Measurements from ENCODE around the gene MFAP2.

The MFAP2 gene

GRCh38 chr1:16961297-16962133 lies 18.9 kb downstream of the MFAP2 start:
- TF ChIP-seq, protein P1, sequence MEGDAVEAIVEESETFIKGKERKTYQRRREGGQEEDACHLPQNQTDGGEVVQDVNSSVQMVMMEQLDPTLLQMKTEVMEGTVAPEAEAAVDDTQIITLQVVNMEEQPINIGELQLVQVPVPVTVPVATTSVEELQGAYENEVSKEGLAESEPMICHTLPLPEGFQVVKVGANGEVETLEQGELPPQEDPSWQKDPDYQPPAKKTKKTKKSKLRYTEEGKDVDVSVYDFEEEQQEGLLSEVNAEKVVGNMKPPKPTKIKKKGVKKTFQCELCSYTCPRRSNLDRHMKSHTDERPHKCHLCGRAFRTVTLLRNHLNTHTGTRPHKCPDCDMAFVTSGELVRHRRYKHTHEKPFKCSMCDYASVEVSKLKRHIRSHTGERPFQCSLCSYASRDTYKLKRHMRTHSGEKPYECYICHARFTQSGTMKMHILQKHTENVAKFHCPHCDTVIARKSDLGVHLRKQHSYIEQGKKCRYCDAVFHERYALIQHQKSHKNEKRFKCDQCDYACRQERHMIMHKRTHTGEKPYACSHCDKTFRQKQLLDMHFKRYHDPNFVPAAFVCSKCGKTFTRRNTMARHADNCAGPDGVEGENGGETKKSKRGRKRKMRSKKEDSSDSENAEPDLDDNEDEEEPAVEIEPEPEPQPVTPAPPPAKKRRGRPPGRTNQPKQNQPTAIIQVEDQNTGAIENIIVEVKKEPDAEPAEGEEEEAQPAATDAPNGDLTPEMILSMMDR (IDR thresholded peaks at IDR 0.05; ENCODE audit: insufficient read depth, missing control alignments): no peak
- FAIRE-seq: no peak
- no peak for DNase-seq (ENCODE audit: insufficient read length, low spot score)

GRCh38 chr1:16960560-16961296 lies 19.7 kb downstream of the MFAP2 start:
- no peak for DNase-seq (ENCODE audit: insufficient read length, low spot score)
- TF ChIP-seq, protein P1 (IDR thresholded peaks at IDR 0.05; ENCODE audit: insufficient read depth, missing control alignments): no peak
- no peak for FAIRE-seq

GRCh38 chr1:16958475-16958874 lies 21.9 kb downstream of the MFAP2 start:
- no peak for DNase-seq (ENCODE audit: insufficient read length, low spot score)

GRCh38 chr1:16957731-16958130 lies 22.7 kb downstream of the MFAP2 start:
- DNase-seq (ENCODE audit: insufficient read length, low spot score): no peak
- no peak for FAIRE-seq
- TF ChIP-seq, protein P1 (IDR thresholded peaks at IDR 0.05; ENCODE audit: insufficient read depth, missing control alignments): no peak

More at GRCh38 chr1:16958475-16958874, 21.9 kb downstream of the MFAP2 start:
- TF ChIP-seq, protein P1 (IDR thresholded peaks at IDR 0.05; ENCODE audit: insufficient read depth, missing control alignments): no peak
- FAIRE-seq: no peak

GRCh38 chr1:16956775-16957174 lies 23.6 kb downstream of the MFAP2 start:
- FAIRE-seq: no peak
- DNase-seq (ENCODE audit: insufficient read length, low spot score): no peak
- TF ChIP-seq, protein P1 (IDR thresholded peaks at IDR 0.05; ENCODE audit: insufficient read depth, missing control alignments): no peak

DNA sequence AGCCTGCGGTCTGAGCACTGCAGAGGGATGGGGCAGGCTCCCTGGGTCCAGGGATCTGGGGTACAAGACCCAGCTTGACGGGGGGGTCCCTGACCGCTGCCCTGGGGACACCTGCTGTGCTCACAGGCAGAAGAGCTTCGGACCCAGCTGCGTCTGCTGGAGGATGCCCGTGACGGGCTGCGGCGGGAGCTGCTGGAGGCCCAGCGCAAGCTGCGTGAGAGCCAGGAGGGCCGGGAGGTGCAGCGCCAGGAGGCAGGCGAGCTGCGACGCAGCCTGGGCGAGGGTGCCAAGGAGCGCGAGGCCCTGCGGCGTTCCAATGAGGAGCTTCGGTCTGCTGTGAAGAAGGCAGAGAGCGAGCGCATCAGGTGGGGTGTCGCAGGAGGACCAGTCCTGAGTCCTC lies 25.2 kb downstream of the MFAP2 start:
- no peak for DNase-seq (ENCODE audit: insufficient read length, low spot score)
- TF ChIP-seq, protein P1 (IDR thresholded peaks at IDR 0.05; ENCODE audit: insufficient read depth, missing control alignments): no peak
- no peak for FAIRE-seq

Measured in D721Med (cell line).